NCI-H82 treated with DMSO at 0.1 percent for 48 hours (cell line): Measurements from ENCODE around the gene GUCY1A1.
"Not testable (repeated sequence)": the region's sequence is repeated elsewhere in the genome, so short reads cannot be mapped to it uniquely, and the experiment has no call there.

ENCODE experiments used
- DNase-seq: peaks from one replicate; lab custom pipeline; 2025; ENCODE audit not compliant: unreplicated experiment; lab: John Stamatoyannopoulos, UW

The GUCY1A1 gene, protein sequence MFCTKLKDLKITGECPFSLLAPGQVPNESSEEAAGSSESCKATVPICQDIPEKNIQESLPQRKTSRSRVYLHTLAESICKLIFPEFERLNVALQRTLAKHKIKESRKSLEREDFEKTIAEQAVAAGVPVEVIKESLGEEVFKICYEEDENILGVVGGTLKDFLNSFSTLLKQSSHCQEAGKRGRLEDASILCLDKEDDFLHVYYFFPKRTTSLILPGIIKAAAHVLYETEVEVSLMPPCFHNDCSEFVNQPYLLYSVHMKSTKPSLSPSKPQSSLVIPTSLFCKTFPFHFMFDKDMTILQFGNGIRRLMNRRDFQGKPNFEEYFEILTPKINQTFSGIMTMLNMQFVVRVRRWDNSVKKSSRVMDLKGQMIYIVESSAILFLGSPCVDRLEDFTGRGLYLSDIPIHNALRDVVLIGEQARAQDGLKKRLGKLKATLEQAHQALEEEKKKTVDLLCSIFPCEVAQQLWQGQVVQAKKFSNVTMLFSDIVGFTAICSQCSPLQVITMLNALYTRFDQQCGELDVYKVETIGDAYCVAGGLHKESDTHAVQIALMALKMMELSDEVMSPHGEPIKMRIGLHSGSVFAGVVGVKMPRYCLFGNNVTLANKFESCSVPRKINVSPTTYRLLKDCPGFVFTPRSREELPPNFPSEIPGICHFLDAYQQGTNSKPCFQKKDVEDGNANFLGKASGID

DNA sequence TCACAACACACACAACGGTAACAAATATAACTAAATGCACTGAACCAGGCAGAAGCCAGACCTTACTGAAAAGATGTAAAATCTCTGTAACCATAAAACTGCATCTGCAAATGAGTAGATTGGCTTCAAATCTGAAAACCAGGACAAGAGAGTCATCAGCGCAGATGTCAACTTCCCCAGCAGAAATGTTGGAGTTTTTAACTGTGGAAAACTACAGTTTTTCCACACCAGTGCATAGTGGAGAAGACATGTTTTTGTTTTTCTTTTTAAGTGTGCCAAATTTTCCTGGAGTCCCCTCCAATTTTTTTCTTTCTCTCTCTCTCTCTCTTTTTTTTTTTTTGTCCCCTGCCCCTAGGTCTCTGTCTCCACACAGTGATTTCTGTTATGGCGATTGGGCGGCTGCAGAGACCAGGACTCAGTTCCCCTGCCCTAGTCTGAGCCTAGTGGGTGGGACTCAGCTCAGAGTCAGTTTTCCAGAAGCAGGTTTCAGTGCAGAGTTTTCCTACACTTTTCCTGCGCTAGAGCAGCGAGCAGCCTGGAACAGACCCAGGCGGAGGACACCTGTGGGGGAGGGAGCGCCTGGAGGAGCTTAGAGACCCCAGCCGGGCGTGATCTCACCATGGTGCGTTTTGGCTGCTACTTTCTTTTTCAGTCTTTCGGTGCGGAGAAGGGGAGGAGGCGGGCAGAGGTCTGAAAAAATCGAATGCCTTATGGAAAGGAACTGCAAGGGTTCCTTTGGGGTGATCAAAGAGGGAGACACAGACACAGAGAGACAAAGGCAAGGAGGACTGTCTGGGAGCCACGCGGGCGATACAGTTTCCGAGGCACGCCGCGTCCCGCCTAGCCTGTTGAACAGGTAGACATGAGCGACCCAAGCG lies at the start of gene GUCY1A1:
GUCY1A1 (plus strand) TSS at position 505 of the 878 bp plus-strand sequence. CDS start 30,020 bp downstream, outside the sequence.
- peak; percentile 43 for DNase-seq

DNA sequence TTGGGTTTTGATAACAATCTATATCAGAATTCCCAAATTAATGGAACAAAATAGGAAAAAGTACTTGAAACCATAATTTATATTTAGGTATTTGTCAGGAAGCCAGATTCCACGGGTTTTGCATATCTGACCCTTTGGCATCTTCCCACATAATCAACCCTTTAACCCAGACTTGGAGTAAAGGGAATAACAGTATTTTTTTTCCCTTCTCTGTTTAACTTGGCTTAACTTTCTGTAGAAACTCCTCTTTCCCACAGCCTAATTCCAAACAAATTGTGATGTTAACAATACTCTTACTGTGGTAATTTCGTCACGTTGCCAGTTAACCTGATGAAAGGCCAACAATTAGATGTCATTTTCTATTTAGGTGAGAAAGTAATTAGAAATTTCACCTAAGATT lies 49.4 kb upstream of the GUCY1A1 start:
- no peak for DNase-seq

DNA sequence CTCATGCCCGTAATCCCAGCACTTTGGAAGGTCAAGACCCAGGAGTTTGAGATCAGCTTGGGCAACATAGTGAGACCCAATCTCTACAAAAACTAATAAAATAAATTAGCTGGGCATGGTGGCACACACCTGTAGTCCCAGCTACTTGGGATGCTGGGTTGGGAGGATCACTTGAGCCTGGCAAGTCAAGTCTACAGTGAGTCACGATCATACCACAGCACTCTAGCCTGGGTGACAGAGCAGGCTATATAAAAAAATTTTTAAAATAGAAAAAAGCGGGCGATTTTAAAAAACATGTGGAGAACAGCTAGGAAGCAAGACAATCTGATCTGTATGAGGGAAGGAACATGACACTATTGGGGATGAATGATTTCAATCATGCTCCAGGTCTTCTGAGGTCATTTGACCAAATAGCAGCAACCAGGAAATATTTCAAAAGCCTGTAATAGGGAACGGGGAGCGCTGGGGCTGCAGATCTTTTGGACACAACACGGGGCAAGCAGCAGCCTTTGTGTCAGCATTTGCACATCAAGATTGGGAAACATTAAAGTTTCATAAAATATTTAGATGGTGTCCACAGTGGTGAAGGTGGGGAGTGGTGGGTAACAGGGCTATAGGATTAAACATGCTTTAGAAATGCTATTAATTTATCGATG lies 48.3 kb upstream of the GUCY1A1 start:
- DNase-seq: no peak

DNA sequence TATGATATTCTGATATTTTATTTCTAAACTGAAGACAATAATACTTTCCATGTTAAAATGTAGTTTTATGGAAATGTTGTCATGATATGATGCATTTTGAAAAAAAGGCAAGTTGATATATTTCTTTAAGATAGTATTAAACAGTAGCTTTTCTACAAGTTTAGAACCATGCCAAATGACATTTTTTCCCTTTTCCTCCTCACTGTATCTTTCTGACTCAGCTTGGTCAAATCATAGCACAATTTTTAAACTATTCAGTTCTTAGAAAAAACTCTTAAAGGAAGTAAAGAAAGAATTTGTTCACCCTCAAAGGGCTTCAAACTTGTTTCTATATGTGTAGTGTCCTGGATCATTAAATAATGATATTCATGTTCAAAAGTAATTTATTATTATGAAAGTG lies 46.0 kb upstream of the GUCY1A1 start:
- no peak for DNase-seq

DNA sequence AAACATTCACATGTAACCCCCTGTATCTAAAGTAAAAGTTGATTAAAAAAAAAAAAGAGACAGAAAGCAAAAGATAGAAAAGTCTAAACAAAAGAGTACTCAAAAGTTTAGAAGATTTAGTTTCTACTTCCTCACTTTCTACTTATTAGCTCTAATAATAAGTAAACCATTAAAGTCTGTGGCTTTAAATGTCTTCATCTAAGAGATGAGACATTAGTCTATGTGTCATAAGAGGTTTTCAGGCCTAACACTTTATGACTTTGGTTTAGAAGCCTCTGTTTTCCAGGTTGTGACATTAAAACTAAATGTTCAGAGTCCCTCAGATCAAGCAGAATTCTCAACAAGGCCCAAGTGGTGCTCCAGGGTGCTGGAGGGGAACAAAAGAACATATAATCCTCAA lies 42.2 kb upstream of the GUCY1A1 start:
- no peak for DNase-seq

DNA sequence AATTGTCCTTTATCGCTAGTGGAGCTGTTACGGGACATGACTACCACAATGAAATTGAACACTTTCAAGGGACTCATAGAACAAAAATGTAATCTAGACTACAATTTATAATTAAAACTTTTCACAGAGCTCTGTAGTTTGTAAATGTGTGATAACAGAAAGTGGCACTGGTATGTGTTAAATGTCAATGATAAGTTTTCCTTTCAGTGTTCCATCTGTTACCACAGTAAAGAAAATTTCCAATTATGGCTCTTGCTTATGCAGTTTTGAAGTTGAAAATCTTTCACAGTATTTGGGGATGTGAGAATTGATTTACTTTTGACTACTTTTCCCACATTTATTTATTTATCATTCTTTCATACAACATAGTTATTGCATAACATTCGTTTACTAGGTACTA lies 40.1 kb upstream of the GUCY1A1 start:
- DNase-seq: no peak

DNA sequence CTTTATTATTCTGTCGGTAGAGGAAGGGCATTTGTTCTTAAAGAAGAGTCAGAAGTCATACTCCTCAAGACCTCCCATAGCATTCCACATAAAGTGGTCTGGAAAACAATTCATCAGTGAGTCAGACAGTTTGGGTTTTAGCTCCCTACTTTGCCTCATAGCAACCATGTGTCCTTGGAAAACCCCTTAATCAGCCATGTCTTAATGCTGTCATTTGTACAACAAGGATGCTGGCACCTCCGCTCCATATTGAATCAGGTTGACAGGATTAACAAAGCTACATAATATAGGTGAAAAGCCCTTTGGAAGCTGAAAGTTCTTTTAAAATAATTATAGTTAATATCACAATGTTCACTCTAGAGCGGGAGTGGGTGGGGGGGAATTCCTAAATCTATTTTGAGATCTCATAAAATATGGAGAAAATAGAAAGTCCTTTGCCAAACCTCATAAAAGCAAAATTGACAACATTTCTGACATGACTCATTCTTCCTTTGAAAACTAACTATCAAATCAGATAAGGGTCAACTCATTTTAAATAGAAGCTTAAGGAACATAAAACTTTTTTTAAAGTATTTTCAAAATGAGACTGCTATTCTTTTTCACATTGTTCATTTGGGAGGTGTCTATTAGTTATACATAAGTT lies 37.3 kb upstream of the GUCY1A1 start:
- peak; percentile 29 for DNase-seq

DNA sequence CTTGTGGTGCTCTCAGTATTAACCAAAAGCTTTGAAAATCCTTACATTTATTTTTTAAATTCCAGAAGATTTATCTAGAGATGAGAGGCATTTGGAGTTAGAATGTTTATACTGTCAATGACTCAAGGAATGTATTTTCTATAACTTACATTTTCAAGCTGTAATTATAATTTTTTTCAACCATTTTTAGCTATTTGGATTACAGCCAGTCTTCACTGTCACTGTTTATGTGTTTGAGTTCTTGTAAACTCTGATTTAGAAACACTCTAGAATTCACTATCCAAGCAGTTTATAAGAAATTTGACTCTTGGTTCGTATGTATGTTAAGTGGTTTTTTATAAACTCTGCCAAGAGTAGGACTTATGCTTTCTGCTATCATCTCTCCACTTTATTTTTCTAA lies 36.7 kb upstream of the GUCY1A1 start:
- no peak for DNase-seq

DNA sequence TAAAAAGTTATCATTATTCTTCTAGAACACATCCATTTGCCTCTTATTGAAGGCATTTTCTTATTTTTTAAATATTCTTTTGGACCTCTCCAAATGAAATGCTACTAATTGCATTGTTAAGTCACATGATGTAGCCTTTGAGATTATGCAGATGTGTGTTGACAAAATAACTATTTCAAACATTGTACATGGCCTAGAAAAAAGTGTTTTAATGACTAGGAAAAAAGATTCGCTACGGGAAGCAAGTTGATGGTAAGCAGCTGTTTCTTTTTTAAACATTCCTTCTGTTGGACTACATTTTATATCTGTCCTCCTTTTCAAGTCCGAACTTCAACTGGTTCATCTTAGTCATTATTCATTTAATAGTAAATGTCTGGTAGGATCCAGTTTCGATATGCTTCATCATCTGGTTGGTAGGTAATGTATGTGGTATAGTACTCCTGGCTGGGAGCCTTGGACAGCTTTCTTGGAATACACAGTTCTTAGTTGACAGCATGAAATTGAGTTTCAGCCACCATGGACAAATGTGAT lies 34.3 kb upstream of the GUCY1A1 start:
- DNase-seq: no peak

DNA sequence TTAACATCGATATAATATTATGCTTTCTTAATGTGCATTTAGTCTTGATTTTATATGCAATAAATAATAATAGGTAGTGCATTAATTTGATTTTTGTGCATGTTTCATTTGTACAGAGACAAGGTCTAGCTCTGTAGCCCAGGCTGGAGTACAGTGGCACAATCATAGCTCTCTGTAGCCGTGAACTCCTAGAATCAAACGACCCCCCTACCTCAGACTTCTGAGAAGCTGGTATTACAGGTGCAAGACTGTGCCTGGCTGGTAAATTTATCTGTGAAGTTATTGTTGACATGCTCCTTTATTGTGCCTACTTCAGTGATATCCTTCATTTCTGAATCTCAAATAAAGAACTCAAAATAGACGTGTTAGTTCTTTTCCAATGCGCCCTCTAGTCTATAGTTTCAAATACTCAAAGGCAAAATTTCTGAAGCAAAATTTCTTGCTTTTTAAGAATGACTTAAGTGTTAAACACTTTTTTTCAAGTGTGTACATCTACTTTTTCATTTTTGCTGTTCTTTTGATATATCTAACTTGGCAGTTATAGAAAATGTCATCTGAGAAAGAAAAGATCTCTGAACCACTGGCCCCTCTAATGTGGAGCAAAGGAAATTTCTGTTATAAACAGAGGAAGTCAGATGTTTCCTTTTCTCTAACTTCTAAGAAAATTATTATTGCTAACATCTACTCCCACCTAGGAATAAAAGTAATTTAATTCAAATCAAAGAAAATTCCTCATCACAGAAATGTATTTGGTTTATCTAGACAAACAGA lies 28.3 kb upstream of the GUCY1A1 start:
- DNase-seq: no peak

DNA sequence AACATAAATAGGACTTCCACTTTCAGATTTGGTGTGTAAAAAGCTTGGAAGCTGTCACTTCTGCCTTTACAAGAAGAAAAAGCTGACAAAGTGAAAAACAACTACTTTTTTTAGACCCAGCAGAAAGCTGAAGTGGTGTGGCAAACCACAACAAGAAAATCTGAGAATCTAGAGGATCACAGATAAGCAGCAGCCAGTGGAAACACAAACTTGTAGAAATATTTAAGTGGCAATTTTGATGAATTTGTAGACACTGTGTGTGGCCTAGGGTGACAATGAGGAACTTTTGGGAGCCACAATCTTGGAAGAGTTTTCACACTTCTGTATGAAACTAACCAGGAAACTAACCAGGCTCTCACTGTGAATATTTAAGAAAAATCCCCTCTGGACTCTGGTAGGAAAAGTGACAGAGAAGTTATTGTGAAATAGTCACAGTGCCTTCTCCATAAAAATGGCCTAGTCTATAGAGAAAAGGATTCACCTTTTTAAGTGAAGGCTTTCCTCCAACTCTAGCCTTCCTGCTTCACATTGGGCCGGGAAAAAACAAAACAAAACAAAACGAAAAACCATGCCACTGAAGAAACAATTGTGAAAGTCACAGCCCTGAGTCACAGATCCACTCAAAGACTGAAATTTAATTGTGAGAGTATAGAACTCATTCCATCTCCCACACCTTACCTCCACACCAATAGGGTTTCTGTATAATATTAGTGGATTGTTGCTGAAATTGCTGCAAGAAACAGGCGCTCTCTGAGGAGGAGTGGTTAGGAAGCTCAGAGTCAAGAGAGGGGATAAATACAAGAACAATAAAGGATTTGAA lies 26.7 kb upstream of the GUCY1A1 start:
- no peak for DNase-seq

DNA sequence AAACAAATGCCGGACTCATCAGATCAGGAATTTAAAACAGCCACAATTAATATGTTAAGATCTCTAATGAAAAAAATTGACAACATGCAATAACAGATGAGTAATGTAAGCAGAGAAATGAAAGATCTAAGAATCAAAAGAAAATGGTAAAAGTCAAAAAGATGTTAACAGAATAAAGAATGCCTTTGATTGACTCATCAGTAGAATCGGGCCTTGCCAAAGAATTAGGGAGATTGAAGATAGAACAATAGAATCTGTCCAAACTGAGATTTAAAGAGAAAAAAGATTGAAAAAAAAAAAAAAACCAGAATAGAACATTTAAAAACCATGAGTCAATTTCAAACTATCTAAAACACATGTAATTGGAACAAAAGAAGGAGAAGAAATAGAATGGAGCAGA lies 25.9 kb upstream of the GUCY1A1 start:
- DNase-seq: no peak

DNA sequence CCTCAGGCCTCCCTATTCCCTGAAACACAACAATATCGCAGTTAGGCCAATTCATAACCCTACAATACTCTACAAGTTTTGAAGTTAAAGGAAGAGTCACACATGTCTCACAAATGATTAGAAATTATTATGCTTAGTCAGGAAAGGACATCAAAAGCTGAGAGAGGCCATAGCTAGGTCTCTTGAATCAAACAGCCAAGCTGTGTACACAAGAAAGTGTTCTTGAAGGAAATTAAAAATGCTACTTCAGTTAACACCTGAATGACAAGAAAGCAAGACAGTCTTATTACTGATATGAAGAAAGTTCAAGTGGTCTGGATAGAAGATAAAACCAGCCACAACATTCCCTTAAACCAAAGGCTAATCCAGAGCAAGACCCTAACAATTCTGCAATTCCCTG lies 23.6 kb upstream of the GUCY1A1 start:
- DNase-seq: no peak

DNA sequence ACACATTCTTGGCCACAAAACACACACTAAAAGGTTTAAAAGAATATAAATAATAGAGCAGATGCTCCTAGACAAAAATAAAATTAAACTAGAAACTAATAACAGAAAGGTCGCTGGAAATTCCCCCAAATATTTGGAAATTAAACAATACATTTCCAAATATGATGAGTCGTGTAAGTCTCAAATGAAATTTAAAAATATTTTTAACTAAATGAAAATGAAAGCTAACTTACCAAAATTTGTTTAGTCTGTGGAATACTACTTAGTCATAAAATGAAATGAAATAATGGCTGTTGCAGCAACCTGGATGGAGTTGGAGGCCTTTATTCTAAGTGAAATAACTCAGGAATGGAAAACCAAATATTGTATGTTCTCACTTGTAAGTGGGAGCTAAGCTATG lies 20.6 kb upstream of the GUCY1A1 start:
- DNase-seq: no peak

DNA sequence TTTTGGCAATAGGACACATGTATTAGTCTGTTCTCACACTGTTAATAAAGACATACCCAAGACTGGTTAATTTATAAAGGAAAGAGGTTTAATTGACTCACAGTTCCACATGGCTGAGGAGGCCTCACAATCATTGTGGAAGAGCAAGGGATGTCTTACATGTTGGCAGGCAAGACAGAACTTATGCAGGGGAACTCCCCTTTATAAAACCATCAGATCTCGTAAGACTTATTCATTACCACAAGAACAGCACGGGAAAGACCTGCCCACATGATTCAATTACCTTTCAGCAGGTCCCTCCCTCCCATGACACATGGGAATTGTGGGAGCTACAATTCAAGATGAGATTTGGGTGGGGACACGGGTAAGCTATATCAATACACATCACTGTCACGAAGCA lies 15.9 kb upstream of the GUCY1A1 start:
- DNase-seq: not testable (repeated sequence)

DNA sequence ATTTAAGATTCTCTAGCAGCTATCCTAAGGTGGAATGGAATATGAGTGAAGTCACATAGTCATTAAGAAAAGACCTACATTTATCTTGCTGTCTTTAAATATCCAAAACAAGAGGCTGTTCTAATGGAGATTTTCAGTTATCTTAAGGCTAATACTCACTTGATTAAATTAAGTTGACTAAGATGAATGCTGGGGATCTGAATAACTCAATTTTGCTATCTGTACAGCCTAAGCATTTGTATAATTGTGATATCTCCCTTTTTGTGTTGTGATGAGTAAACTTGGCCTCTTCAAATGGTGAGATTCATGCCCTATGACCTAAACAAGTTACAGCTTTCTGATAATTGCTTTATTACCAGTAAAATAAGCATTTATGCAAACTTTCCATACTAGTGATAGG lies 13.6 kb upstream of the GUCY1A1 start:
- DNase-seq: peak; percentile 60

DNA sequence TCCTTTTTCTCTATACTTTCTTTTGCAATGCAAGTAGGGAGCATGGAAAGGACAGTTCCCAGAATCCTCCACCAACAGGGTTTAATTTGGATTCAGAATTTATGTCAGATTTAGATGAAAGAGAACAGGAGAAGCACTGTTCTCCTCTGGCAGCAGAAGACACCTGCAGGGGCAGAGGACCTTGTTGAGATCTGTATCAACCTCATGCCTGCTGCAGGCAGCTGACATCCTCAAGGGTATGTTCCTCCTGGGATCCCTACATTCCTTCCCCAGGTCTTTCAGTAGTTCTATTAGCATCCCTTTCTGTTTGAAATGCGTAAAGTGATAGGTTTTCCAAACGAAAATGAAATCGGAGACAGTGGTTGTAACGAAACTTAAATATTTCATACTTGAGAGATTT lies 10.6 kb upstream of the GUCY1A1 start:
- DNase-seq: no peak

DNA sequence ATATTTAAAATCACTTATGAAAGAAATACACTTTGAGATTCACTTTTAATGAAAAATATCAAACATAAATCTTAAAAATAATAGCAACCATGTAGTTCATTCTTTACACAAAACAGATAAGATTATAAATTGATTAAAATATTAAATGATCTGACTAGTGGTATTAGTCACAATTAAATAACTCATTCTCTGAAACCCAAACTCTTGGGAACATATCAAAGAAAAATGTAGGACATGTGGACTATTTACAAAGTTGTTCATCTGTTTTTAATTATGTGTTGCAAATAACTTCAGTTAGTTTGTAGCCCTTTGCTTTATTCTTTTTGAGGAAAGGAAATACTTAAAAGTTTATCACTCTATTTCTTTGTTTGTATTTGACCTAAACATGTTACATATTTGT lies 9.5 kb upstream of the GUCY1A1 start:
- no peak for DNase-seq
